IPS-18c (cell line): Measurements from ENCODE around the gene TEX101.
"Not testable (repeated sequence)": the region's sequence is repeated elsewhere in the genome, so short reads cannot be mapped to it uniquely, and the experiment has no call there.

Experiments used
- H3K4me3 ChIP-seq: 2 replicates; pipeline ENCODE4 v1.7.0; 2013; ENCODE audit warnings: low read depth, mild to moderate bottlenecking, low read length, moderate library complexity; ENCODE audit not compliant: insufficient read depth
- H3K9me3 ChIP-seq: one replicate; pipeline ENCODE4 v1.6.1; 2013; ENCODE audit warnings: mild to moderate bottlenecking, low read length, moderate library complexity; ENCODE audit not compliant: control insufficient read depth, insufficient read depth

Gene TEX101

DNA sequence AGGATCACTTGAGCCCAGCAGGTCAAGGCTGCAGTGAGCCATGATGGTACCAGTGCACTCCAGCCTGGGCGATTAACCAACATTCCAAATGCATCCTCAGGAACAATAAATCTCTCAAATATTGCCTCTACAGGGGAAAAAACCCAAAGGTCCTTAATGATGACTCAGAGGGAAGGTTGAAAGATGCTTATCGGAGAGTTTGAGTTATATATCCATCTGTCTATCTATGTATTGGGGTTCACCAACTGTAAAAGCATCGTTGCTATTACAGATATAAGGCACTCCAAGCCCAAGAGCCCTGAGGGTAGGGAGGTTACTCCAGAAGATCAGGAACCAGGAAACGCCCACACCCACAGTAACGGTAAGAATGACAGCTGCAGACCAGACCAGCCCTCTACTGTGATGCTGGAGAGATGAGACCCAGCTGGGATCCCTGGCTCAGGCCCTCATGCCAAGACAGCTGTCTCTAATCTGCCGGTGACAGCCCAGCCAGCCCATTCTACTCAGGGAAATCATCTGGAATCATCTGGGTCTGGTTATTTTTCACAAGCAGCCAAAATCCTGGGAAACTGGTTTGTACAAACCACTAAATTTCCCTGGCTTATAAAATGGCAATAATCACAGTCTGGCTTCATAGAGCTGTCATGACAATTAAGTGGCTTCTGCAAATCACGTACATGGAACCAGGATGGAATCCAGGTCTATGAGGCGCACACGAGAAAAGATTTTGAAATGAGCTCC lies 23.8 kb downstream of the TEX101 start:
- Histone ChIP-seq H3K4me3 (no peak overlapping the region), H3K9me3 (no peaks in the 10 kb centered on the region)

DNA sequence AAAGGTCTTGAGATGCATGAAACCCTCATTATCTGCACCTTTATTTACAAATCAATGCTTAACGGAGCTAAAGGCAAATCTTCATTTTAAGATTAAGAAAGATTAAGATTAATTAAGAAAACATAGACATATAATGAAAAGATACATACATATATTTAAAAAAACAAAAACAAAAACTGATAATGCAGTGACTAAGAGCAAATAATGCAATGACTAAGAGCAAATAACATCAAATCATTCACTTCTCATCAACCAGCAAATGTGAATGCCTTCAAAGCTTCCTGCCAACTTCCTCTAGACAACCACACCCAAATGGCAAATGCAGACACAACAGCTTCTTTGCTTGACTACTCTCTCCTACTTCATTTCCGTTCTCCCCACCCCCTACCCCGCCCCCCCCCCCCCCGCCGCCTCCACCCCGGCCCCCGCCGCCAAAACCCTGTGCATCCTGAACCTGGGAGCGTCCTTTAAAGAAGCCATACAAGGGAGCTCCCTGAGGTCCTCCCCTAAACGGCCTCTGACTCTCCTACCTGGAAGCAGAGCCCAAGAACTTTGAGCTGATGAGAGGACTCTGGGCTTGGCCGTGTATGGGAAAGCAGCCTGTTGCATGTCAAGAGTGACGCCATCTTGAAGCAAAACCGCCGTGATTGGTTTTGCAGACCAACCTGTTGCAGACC lies 24.5 kb downstream of the TEX101 start:
- H3K9me3 ChIP-seq: no peaks in the 10 kb centered on the region
- no peak overlapping the region for H3K4me3 ChIP-seq

DNA sequence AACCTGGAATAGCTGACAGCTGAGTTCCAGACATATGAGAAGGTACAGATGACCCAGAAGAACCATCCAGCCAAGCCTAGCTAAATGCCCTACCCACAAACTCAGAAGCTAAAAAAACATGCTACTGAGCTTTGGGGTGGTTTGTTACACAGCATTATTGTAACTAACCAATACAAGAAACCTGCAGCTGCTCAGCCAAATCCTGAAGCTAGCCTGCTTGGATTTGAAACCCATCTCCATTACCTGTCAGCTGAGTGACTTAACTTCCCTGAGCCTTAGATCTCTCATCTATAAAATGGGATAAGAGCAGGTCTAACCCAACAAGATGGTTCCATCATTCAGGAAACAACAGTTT lies 25.0 kb downstream of the TEX101 start:
- no peaks in the 10 kb centered on the region for H3K9me3 ChIP-seq
- H3K4me3 ChIP-seq: no peak overlapping the region

DNA sequence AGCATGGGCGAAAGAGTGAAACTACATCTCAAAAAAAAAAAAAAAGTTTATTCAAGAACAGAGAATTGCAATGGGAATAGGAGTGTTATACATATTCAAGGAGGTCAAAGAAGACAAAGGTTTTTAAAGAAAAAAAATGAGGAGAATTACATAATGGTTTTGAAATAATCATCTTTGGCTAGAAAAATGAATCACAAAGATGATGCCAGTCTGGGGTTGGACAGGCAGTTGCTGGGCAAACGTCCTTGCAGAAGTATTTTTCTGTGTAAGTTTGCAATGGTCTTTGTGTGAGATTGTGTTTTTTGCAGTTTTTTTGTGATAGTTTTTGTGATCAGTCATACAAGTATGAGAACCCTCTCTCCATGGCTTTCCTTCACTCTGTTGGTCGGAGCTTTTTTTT lies 27.0 kb downstream of the TEX101 start:
- no peaks in the 10 kb centered on the region for H3K9me3 ChIP-seq
- no peak overlapping the region for H3K4me3 ChIP-seq

DNA sequence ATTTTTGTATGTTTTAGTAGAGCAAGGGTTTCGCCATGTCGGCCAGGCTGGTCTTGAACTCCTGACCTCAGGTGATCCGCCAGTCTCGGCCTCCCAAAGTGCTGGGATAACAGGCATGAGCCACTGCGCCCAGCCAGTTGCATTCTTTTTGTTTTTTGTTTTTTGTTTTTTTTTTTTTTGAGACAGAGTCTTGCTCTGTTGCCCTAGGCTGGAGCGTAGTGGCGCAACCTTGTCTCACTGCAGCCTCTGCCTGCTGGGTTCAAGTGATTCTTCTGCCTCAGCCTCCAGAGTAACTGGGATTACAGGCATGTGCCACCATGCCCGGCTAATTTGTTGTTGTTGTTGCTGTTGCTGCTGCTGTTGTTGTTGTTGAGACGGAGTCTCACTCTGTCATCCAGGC lies 29.4 kb downstream of the TEX101 start:
- H3K4me3 ChIP-seq, H3K9me3 ChIP-seq: not testable (repeated sequence)

DNA sequence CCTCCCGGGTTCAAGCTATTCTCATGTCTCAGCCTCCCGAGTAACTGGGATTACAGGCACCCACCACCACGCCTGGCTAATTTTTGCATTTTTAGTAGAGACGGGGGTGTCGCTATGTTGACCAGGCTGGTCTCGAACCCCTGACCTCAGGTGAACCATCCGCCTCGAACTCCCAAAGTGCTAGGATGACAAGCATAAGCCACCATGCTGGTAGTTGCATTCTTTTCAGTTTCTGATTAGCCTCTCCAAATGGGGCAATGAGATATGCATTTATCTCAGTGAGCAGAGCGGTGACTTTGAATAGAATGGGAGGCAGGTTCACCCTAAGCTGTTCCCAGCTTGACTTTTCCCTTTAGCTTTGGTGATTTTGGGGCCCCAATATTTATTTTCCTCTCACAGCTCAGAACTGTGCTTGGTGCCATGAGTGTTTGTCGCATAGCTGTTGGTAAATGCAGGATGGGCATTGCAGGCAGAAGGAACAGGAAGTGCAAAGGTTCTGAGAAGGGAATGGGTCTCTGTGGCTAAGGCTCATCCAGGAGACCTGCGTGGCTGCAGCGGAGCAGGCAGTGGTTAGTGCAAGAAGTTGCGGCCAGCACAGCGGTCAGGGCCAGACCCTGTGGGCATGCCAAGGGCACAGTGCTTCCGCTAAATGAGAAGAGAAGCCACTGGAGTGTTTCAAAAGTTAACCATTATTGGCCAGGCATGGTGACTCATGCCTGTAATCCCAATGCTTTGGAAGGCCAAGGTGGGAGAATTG lies 30.0 kb downstream of the TEX101 start:
- Histone ChIP-seq H3K9me3 (no peaks in the 10 kb centered on the region), H3K4me3 (no peak overlapping the region)

DNA sequence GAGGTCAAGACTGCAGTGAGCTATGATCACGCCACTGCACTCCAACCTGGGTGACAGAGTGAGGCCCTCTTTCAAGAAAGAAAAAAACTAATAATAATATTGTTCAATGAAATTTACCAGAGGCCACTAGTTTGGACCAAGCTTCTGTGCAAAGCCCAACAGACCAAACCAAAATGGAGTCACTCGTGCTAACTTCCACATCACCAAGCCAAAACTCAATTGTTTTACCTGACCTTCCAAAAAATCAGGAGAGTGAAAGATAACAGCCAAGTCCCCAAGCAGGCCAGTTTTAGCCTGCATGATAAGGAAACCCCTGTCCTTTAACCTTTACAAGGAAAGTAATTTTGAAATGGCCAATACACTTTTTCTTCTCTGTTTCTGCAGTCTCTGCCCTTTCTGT lies 30.7 kb downstream of the TEX101 start:
- no peaks in the 10 kb centered on the region for H3K9me3 ChIP-seq
- no peak overlapping the region for H3K4me3 ChIP-seq

DNA sequence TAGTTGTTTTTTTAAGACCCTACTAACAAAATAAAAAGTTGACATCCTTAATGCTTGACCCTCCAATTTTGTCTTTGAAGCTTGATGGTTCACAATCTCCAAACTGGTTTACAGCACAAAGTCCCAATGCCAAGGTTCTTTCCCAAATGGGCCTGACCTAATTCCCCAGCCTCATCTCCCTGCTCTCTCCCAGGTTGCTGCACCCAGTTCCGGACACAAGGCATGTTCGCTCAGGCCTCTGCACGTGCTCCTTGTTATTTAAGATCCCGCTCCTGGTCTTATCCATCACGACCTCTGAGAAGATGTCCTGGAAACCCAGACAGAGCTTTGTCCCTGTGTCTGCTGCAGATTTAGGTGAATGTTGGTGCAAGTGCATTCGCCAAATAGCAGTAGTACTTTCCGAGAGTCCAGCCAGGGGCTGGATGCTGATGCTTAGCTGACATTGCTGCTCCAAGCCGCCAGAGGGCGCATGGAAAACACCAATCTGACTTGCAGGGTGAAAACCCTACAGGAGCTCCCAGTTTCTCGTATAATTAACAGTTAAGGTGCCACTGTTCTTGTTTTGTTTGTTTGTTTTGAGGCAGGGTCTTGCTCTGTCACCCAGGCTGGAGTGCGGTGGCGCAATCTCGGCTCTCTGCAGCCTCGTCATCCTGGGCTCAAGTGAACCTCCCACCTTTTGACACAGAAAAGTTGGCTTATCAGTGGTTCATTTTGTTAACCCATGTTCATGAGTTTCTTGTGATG lies 32.2 kb downstream of the TEX101 start:
- no peaks in the 10 kb centered on the region for H3K9me3 ChIP-seq
- H3K4me3 ChIP-seq: no peak overlapping the region

DNA sequence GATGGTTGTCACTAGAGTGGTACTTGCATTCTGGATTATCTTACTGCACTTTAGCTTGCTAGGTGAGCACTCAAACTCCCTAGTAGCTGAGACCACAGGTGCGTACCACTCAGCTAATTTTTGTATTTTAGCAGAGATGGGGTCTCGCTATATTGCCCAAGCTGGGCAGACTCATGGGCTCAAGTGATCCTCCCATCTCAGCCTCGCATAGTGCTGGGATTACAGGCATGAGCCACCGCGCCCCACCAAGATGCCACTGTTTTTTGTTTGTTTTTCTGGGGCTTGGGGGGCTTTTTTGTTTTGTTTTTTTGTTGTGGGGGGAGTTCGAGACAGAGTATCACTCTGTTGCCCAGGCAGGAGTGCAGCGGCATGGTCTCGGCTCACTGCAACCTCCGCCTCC lies 33.0 kb downstream of the TEX101 start:
- no peak overlapping the region for H3K4me3 ChIP-seq
- H3K9me3 ChIP-seq: no peaks in the 10 kb centered on the region

DNA sequence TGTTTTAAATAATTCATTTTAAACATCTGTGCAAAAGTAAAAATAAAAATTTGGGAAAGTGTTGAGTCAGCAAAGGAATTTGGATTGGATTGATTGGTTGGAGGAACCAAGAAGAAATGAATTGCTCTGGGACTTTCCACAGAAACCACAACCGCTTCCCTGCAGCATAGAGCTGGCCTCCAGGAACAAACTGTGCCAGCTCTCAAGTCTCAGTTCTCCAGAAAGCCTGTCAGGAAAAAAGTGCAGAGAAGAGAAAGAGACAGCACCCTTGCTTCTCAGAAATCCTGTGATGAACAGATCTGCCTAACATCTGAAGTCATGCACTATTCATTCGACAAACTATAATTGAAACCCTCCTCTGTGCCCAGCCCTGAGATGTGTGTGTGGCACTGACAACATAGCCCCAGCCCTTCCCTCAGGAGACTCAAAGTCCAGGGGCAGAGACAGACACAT lies 35.9 kb downstream of the TEX101 start:
- Histone ChIP-seq H3K9me3 (no peaks in the 10 kb centered on the region), H3K4me3 (no peak overlapping the region)

DNA sequence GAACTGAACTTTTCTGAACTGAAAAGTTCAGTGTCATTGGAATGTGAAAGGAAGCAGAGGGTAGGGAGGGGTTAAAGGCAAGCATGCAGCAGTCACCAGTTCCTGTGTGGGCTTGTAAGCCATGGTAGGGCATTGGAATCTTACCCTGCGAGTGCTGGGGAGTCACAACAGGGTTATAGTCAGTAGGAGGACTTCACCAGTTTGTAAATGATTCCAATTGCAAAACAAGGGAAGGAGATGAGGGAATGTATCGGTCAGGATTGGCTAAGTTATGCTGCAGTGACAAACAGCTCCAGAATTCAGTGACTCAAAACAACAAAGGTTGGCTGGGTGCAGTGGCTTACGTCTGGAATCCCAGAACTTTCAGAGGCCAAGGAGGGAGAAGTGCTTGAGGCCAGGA lies 37.9 kb downstream of the TEX101 start:
- H3K9me3 ChIP-seq: no peaks in the 10 kb centered on the region
- no peak overlapping the region for H3K4me3 ChIP-seq

DNA sequence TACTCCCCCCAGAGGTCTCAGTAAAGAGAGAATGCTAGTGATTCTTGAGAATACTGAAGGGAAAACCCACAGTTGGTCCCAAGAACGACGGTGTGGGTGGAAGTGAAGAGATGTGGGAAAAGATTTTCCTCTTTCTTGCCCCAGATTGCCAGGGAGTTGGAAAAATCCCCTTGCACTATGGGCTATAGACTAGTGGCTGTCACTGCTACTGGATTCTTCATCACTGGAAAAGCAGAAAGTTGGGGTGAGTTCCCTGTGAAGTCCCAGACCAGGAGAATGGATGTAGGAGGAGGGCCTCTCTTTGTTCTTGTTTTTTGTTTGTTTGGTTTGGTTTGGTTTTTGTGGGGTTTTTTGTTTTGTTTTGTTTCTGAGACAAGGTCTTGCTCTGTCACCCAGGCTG lies 39.3 kb downstream of the TEX101 start:
- no peak overlapping the region for H3K4me3 ChIP-seq
- no peaks in the 10 kb centered on the region for H3K9me3 ChIP-seq

DNA sequence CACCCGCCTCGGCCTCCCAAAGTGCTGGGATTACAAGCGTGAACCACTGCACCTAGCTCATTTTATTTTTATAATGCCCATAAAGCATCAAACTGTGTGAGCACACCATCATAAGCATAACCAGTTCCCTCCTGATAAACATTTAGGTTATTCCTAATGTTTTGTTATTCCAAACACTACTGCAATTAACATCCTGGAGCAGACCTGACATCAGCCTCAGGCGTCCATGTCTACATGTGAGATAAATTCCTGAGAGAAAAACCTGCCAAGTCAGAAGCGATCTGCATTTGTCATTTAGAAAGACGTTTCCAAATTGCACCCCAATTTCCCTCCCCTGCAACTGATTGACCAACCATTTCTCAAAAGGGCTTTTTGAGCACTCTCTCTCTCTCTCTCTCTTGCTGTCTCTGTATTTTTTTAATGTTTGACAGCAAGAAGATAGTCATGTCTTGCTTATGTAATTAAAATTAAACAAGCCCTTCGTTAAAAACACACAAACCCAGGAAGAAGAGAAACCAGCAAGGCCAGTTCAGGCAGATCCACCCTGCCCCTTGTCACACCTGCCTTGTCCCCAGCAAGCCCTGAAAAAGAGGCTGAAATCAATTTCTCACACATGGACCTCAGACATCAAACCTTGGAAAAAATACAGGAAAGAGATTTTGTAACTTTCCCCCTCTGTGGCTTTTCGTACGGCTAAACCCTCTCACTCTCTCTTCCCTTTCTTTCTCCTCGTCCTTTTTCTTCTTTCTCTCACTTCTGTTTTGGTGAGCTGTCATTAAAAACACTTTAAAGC lies 40.8 kb downstream of the TEX101 start:
- H3K9me3 ChIP-seq: no peaks in the 10 kb centered on the region
- no peak overlapping the region for H3K4me3 ChIP-seq

DNA sequence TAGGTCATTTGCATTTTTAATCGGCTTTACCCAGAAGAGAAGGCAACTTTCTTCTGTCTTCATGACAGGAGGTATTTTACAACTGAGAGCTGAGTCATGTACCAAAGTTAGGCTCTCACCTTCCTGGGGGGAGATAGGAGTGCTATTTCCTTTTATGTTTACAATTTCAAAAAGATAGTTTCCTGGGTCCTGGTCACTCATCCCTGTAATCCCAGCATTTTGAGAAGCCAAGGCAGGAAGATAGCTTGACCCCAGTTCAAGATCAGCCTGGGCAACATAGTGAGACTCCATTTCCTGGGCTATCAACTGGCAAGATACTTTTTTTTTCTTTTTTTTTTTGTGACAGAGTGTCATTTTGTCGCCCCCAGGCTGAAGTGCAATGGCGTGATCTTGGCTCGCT lies 43.1 kb downstream of the TEX101 start:
- Histone ChIP-seq H3K9me3 (no peaks in the 10 kb centered on the region), H3K4me3 (no peak overlapping the region)

DNA sequence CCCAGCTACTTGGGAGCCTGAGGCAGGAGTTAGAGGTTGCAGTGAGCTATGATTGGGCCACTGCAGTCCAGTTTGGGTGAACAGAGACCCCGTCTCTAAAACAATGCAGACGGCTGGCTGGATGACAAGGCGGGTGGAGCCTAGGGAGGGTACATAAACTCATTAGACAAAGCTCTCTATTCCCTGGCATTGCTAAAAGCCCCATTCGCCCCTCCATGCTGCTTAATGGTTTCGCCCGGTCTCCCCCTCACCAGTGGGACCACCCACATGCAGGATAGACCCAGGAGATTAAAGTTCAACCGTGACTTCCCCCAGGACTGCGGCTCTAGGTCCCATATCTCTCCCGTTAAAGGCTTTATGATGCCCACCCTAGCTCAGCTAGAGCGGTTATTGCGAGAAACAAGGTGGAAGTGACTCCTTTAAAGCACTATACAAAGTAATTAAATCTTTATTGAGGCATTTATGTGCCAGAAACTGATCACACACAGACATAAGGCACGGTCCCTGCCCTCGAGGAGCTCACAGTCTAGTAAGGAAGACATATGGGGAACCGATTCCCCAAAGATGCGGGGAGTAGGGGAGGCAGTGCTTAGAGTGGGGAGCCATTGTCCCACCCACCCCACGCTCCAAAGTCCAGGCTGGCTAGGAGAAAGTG lies 45.8 kb downstream of the TEX101 start:
- H3K4me3 ChIP-seq: no peak overlapping the region
- no peaks in the 10 kb centered on the region for H3K9me3 ChIP-seq

DNA sequence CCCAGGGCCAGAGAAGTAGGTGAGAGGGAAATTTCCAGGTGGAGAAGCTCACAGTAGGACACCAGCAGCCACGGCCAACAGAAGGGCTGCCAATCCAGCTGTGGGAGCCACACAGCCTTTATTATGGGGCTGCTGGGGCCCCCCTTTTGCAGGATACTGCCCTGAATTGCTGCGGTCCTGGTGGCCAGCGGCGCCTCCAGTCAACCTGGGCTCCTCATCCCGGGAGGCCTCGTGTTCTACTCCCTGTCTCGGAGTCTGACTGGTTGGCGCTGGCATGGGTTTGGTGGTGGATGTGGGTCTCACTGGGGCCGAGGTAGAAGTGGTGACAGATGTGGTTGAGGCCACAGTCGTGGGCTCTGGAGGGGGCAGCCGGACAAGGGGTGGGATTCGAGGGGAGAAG lies 46.6 kb downstream of the TEX101 start:
- no peak overlapping the region for H3K4me3 ChIP-seq
- no peaks in the 10 kb centered on the region for H3K9me3 ChIP-seq
